GM12878 (cell line): Measurements from ENCODE around the gene SPATA2. TPM values are rescaled to one million over a fixed set of nuclear protein-coding genes. Genes with fewer than 3 reads are reported as not detected.

ENCODE experiments used
- ATAC-seq: fragments of 200-7000 bp; cut with Tn5 transposase; 3 replicates; pipeline ENCODE4 v1.9.1; 2020; ENCODE audit warnings: mild to moderate bottlenecking, moderate library complexity
- BruUV-seq: library from RNA; stranded (reverse); fragments of 400-500 nt; replicated peaks from 2 replicates; lab custom pipeline; 2021; lab: Mats Ljungman, UMichigan
- CTCF ChIA-PET: fragments of 300-600 bp; sonication (Branson Sonifier 250); formaldehyde crosslinking; extraction: SDS; loops from one replicate; lab custom pipeline; 2021; ENCODE audit warnings: inconsistent platforms; lab: Yijun Ruan, JAX
- POLR2A ChIA-PET: fragments of 350-600 bp; formaldehyde crosslinking; extraction: SDS; loops from one replicate; lab custom pipeline; 2021; ENCODE audit warnings: inconsistent platforms; lab: Charles Lee
- RAD21 ChIA-PET: fragments of 300-600 bp; sonication (Branson Sonifier 250); formaldehyde crosslinking; loops from one replicate; lab custom pipeline; 2023; ENCODE audit warnings: antibody characterized with exemption; ENCODE audit not compliant: unreplicated experiment; lab: Charles Lee
- SMC1A ChIA-PET: fragments of 300-600 bp; sonication (Branson Sonifier 250); formaldehyde crosslinking; loops from one replicate; lab custom pipeline; 2023; ENCODE audit not compliant: unreplicated experiment, uncharacterized antibody; lab: Charles Lee
- DNase-seq: peaks from one replicate; pipeline ENCODE4 v3.0.0-alpha.2; 2011; ENCODE audit warnings: low read depth, low spot score
- FAIRE-seq: peaks from 3 replicates; lab custom pipeline; 2011; peaks lifted over from hg19 to GRCh38; lab: Jason Lieb, UNC
- H2AFZ ChIP-seq: 2 replicates; pipeline ENCODE4 v1.6.0; 2011; ENCODE audit warnings: low read depth, low read length, control low read depth; ENCODE audit not compliant: control insufficient read depth
- H3K27ac ChIP-seq: 2 replicates; pipeline ENCODE4 v1.5.1; 2011; ENCODE audit warnings: control low read depth; ENCODE audit not compliant: control insufficient read depth, insufficient read depth
- H3K27me3 ChIP-seq, 2 experiments: replicated peaks in 1 of 2; 2 replicates each; pipeline versions ENCODE4 v1.6.0 to v1.6.1; 2011; ENCODE audit warnings: low read length in 1 of 2; ENCODE audit not compliant: control insufficient read depth in 2 of 2, insufficient read depth in 2 of 2
- H3K36me3 ChIP-seq, 2 experiments: 2 replicates each; pipeline ENCODE4 v1.5.1; 2011; ENCODE audit warnings: low read length in 1 of 2; ENCODE audit not compliant: control insufficient read depth in 2 of 2, insufficient read depth in 2 of 2
- H3K4me1 ChIP-seq: 2 replicates; pipeline ENCODE4 v1.6.1; 2011; ENCODE audit warnings: mild to moderate bottlenecking, low read length, moderate library complexity, mixed read lengths; ENCODE audit not compliant: control insufficient read depth, insufficient read depth
- H3K4me2 ChIP-seq: 2 replicates; pipeline ENCODE4 v1.6.0; 2011; ENCODE audit warnings: control low read depth; ENCODE audit not compliant: control insufficient read depth, insufficient read depth
- H3K4me3 ChIP-seq: fragments of 200-600 bp; sonication (generic); 2 replicates; pipeline ENCODE4 v1.5.1; 2016
- H3K79me2 ChIP-seq: 2 replicates; pipeline ENCODE4 v1.6.0; 2011; ENCODE audit warnings: low read length; ENCODE audit not compliant: control insufficient read depth, insufficient read depth
- H3K9ac ChIP-seq: 2 replicates; pipeline ENCODE4 v1.8.0; 2011; ENCODE audit warnings: low read length, control low read depth, mixed read lengths; ENCODE audit not compliant: control insufficient read depth, insufficient read depth
- H3K9me3 ChIP-seq: replicated peaks from 3 replicates; pipeline ENCODE4 v1.5.1; 2011; ENCODE audit warnings: mild to moderate bottlenecking, low read length; ENCODE audit not compliant: control insufficient read depth, insufficient read depth
- H4K20me1 ChIP-seq: 2 replicates; pipeline ENCODE4 v1.6.0; 2011; ENCODE audit not compliant: control insufficient read depth, insufficient read depth
- BCL3 ChIP-seq: IDR thresholded peaks from 2 replicates; pipeline ENCODE4 v1.6.1; 2011; ENCODE audit warnings: borderline replicate concordance, low read depth, mild to moderate bottlenecking, moderate library complexity, low read length; ENCODE audit not compliant: insufficient read depth, poor library complexity, severe bottlenecking
- CBX3 ChIP-seq: fragments of 200-600 bp; sonication (generic); IDR thresholded peaks from 2 replicates; pipeline ENCODE4 v1.6.1; 2016; ENCODE audit warnings: low read depth, borderline replicate concordance
- NR2C1 ChIP-seq: fragments of 450-650 bp; IDR thresholded peaks from 2 replicates; pipeline ENCODE4 v1.6.1; 2017; ENCODE audit warnings: antibody characterized with exemption, mild to moderate bottlenecking, moderate library complexity
- SMARCA5 ChIP-seq: fragments of 450-650 bp; IDR thresholded peaks from 2 replicates; pipeline ENCODE4 v1.6.1; 2017; ENCODE audit warnings: mild to moderate bottlenecking
- YBX1 ChIP-seq: fragments of 450-650 bp; IDR thresholded peaks from 2 replicates; pipeline ENCODE4 v1.6.1; 2016; ENCODE audit warnings: antibody characterized with exemption
- WGBS: methylation state at CpG from one replicate; pipeline ENCODE4 v1.1.6; 2016; ENCODE audit warnings: low lambda C conversion rate; ENCODE audit not compliant: insufficient replicate concordance, insufficient coverage; ENCODE audit errors: missing lambda C conversion rate; 5-methylcytosine and 5-hydroxymethylcytosine counted together
- in situ Hi-C: fragments of 300-500 bp; cut with MboI; formaldehyde crosslinking; loops from 9 replicates; pipeline ENCODE4 v1.14.3; 2018; ENCODE audit warnings: mixed read lengths
- intact Hi-C: fragments of 100-400 bp; cut with micrococcal nuclease; formaldehyde crosslinking; loops from one replicate; pipeline ENCODE4 v1.14.2; 2022; ENCODE audit not compliant: unreplicated experiment
- polyA plus RNA-seq, 11 experiments: library from polyadenylated mRNA; depleted of rRNA in 4 of 11; unstranded in 6 of 11; stranded (reverse) in 5 of 11; fragments of >200 nt; fragmentation: Nextera tagmentation in 4 of 11; fragmentation: Illumina TruSeq in 1 of 11; extraction: Ambion mirVana in 4 of 11; extraction: Trizol in 1 of 11; gene quantifications; 1 replicate in 1 of 11; 2 replicates in 10 of 11; pipeline versions ENCODE4 v1.2.1 to v1.2.3, GENCODE V29; 2011 to 2016; ENCODE audit warnings: inconsistent platforms in 2 of 11, missing spikeins in 2 of 11, low read depth in 1 of 11
- total RNA-seq, 4 experiments: library from RNA; depleted of rRNA in 3 of 4; stranded (reverse); fragments of >200 nt in 3 of 4; fragmentation: Illumina TruSeq in 1 of 4; extraction: Trizol in 1 of 4; gene quantifications; 2 replicates each; pipeline versions ENCODE4 v1.2.1 to v1.2.3, GENCODE V29; 2013 to 2021

SPATA2 gene
- total and polyA plus RNA-seq, 10 of the 15 experiments (the other 5 are each of a cell fraction or from before 2014, with no cell fraction given) = 0.93 to 11.7 (median 5.6) TPM

- TF ChIP-seq SMARCA5 (no peak), BCL3 (no peak)
These were observed 9.2 kb downstream of the SPATA2 start (continued) for GRCh38 chr20:49906101-49906604.

- in situ Hi-C loops = no loop called here
- WGBS = 97% methylated on average over 29 of the region's 29 CpGs
- ChIA-PET RAD21 (no interaction called here), SMC1A (interaction anchor here (0.8 to 1.6 kb wide), 2 partner anchors 22 to 144 kb away, joined by 3 read pairs; no protein-coding TSS in a partner anchor), POLR2A (no interaction called here), CTCF (interaction anchor here (0.5 to 1.1 kb wide), 2 partner anchors 16 to 255 kb away, joined by 3 to 4 read pairs; no protein-coding TSS in a partner anchor)
- Histone ChIP-seq H4K20me1 (no peaks in the 10 kb centered on the region; the same call in 1 of the 2 replicates), H3K4me2 (no peak overlapping the region), H3K4me3 (no peak overlapping the region), H3K9ac (no peak overlapping the region), H3K27ac (no peak overlapping the region), H3K27me3 (no peaks in the 10 kb centered on the region), H3K36me3 (peaks cover 17 to 23% of the 10 kb centered on the region in 2 experiments; a peak in 3 of 4 replicates), H2AFZ (no peak overlapping the region), H3K4me1 (no peaks in the 10 kb centered on the region), H3K9me3 (no peaks in the 10 kb centered on the region), H3K79me2 (peaks cover 2% of the 10 kb centered on the region; the same call in 1 of the 2 replicates)
- BruUV-seq = no TSS peak
- FAIRE-seq (no peak), ATAC-seq (no peak), DNase-seq (no peak)
- TF ChIP-seq NR2C1 = no peak
- TF ChIP-seq YBX1 = no peak
- TF ChIP-seq CBX3 = no peak
- intact Hi-C loops = no loop called here
These were observed 9.8 kb downstream of the SPATA2 start for GRCh38 chr20:49905415-49906091.
